HG02938 (cell line): ENCODE measurements around the gene MTHFR.

Experiments
- ATAC-seq: cut with Tn5 transposase; IDR thresholded peaks from one replicate; pipeline ENCODE4 v1.9.1; 2021; ENCODE audit warnings: mild to moderate bottlenecking, moderate library complexity; ENCODE audit not compliant: unreplicated experiment

Gene MTHFR

GRCh38 chr1:11761988-11762406 lies 43.8 kb downstream of the MTHFR start, which contains the start of gene C1orf167:
C1orf167 (plus strand) TSS chr1:11762193; CDS start chr1:11764401, 2,208 bp downstream.
- ATAC-seq = no peak

- ATAC-seq = no peak
Observed at GRCh38 chr1:11761285-11761684, 44.5 kb downstream of the MTHFR start.

- ATAC-seq = no peak
Observed at GRCh38 chr1:11759791-11760190, 46.0 kb downstream of the MTHFR start.

- ATAC-seq = no peak
Observed at GRCh38 chr1:11757047-11757446, 48.7 kb downstream of the MTHFR start.

DNA sequence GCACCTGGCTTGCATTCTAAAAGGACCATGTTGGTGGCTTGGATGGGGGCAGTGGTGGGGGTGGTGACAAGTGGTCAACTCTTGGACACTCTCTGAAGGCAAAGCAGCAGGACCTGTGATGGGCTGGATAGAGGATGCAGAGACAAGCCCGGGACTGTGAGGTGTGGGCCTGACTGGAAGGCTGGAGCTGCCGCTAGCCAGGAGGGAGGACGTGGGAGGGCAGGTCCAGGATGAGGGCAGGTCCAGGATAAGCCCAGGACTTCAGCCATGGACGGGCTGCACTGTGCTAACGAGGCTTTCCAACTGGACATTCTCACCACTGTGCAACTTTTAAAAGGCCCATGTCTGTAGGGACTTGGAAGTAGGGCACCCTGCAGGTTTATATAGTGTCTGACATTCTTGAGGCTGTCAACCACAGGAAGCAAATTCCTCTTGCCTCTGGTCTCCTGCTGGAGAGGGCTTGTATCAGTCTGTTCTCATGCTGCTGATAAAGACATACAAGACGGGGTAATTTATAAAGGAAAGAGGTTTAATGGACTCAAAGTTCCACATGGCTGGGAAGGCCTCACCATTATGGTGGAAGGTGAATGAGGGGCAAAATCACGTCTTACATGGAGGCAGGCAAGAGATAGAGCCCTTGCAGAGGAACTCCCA lies 52.1 kb downstream of the MTHFR start:
- ATAC-seq = no peak

- ATAC-seq = no peak
Observed at GRCh38 chr1:11752359-11753088, 53.2 kb downstream of the MTHFR start.

DNA sequence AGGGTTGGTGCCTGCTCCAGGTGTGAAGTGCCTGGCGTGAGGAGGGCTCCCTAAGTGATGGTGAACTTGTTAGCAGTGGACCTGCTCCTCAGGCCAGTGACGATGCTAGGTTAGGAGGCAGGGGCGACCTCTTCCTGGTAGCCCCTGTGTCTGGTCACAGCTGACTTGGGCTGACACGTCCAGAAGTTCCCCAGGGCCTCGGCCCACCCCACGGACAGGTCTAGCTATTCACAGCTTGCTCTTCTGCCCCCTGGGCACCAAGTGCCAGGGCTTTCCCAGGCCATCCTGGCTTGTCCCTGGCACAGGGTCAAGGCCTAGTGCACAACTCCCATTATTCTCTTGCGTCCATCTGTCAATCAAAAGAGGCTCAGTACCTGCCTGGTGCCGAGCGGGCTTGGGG lies 54.7 kb downstream of the MTHFR start:
- no peak for ATAC-seq

- ATAC-seq = no peak
Observed at GRCh38 chr1:11749996-11750395, 55.8 kb downstream of the MTHFR start.

GRCh38 chr1:11749203-11749689 lies 56.5 kb downstream of the MTHFR start:
- no peak for ATAC-seq

- ATAC-seq = no peak
Observed at GRCh38 chr1:11748294-11749202, 57.2 kb downstream of the MTHFR start.

DNA sequence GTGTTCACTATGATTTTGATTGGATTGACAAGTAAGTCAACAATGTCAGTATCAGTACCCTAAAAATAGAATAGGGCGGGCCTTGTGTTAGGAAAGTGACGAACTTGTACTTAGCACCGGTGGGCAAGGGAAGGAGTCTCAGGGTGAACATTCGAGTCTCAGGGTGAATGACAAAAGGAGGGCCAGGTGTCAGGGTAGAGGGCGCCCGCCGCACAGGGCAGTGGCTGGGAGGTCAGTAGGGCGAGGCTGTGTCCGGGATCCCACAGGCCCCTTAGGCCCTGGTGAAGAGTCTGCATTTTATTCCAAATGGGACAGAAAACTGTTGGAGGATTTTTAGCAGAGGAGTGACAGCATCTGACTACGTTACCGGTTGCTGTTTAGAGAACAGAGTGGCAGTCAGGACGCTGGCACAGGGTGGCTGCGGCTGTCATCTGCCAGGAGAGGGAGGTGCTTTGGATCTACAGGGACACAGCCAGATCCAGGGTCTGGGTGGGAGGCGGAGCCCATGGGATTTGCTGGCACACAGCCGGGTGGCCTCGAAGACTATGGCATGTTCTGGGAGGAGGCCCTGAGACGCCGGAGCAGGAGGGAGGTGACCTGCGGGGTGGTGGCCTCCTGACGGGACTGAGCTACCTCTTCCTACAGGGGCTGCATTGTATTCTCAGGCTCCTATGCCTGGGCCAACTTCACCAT lies 58.8 kb downstream of the MTHFR start:
- no peak for ATAC-seq

DNA sequence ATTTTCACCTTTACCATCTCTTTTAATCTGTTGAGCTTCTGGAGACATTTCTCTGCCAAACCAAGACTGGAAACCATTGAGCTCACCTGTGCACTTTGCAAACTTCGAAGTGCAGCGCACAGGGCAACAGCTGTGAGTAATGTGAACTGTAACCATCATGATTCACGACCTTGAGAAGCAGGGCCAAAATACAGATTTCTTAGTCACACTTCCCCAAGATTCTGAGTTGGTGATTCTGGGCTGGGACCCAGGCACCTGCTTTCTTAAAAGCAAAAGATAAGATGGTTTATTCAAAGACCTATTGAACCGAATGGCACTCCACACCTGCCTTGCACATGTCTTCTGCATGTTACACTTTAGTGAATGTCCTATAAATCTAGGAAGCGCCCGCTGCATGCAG lies 59.7 kb downstream of the MTHFR start:
- ATAC-seq = no peak

DNA sequence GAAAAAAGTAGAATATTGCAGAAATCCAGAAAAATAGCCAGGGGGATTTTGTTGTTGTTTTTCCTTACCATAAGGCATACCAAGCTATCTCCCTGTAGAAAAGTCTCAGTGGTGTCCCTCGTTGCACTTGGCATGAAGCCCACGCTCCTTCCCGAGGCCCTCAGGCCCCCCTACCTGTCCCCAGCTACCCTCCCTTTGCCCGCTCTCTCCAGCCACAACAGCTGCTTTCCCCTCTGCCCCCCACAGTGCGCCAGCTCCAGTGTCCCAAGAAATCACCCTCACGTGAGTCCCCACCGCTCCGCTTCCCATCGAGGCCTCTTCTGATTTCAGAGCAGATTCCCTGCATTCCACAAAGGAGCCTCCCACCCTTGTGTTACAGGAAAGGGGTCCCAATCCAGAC lies 61.5 kb downstream of the MTHFR start:
- no peak for ATAC-seq

DNA sequence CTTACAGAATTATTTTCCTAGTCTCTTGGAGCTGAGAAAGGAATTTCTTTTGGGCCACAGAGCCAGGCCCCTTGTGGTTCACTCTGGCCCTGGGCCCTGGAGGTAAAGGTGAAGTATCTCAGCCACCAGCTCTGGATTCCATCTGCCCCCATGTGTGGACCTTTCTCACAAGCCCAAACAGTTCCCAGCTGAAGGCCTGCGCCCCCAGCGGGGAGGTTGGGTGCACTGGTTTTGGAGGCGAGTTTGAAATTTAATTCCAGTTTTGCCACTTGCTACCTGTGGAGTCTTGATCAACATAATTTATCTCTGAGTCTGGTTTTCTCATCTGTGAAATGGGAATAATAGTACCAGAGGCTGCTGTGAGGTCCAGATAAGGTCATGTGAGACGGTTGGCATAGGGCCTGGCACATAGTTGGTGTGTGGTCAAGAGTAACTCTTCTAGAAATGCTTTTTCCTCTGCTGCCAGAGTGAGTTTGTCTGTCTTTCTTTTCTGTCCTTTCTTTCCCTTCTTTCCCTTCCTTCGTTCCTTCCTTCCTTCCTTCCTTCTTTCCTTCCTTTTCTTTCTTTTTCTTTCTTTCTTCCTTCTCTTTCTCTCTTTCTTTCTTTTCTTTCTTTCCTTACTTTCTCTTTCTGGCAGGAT lies 63.7 kb downstream of the MTHFR start:
- ATAC-seq = no peak

- no peak for ATAC-seq
Observed at GRCh38 chr1:11741482-11741881, 64.3 kb downstream of the MTHFR start.

- ATAC-seq = no peak
Observed at GRCh38 chr1:11740258-11741192, 65.2 kb downstream of the MTHFR start.

- no peak for ATAC-seq
Observed at GRCh38 chr1:11738783-11739182, 67.0 kb downstream of the MTHFR start.

- no peak for ATAC-seq
Observed at GRCh38 chr1:11738096-11738495, 67.7 kb downstream of the MTHFR start.
